SK-N-SH (cell line): ENCODE data around the gene TAB2. TPM values are rescaled to one million over a fixed set of nuclear protein-coding genes. Genes with fewer than 3 reads are reported as not detected.

Source experiments
- CTCF ChIA-PET: fragments of 300-600, 350-600 bp; formaldehyde crosslinking; extraction: SDS; loops from one replicate; lab custom pipeline; 2021; lab: Yijun Ruan, JAX
- POLR2A ChIA-PET: fragments of 350-600 bp; sonication (Branson Sonifier 250); formaldehyde crosslinking; extraction: SDS; loops from one replicate; lab custom pipeline; 2020; ENCODE audit warnings: antibody characterized with exemption, inconsistent platforms; lab: Yijun Ruan, JAX
- DNase-seq: peaks from one replicate; pipeline ENCODE4 v3.0.0; 2012
- H2AFZ ChIP-seq: fragments of 200-600 bp; sonication (generic); 2 replicates; pipeline ENCODE4 v1.8.1; 2016; ENCODE audit warnings: antibody characterized with exemption, mild to moderate bottlenecking, low read depth
- H3F3A ChIP-seq: fragments of 200-600 bp; sonication (generic); replicated peaks from 2 replicates; pipeline ENCODE3; 2016; ENCODE audit warnings: antibody characterized with exemption, mild to moderate bottlenecking; ENCODE audit not compliant: insufficient read depth
- H3K27ac ChIP-seq, 2 experiments: fragments of 200-500 bp in 1 of 2; fragments of 200-600 bp in 1 of 2; sonication (Bioruptor generic) in 1 of 2; sonication (generic), shearing (Covaris generic) in 1 of 2; 2 replicates each; pipeline versions ENCODE4 v1.5.1 to v1.6.1; 2014 to 2016; ENCODE audit warnings: low read depth in 2 of 2, inconsistent platforms in 1 of 2, low read length in 1 of 2, mild to moderate bottlenecking in 1 of 2, mixed read lengths in 1 of 2
- H3K27me3 ChIP-seq: fragments of 200-600 bp; sonication (generic), shearing (Covaris generic); 2 replicates; pipeline ENCODE4 v1.6.1; 2016; ENCODE audit warnings: mixed run types; ENCODE audit not compliant: insufficient read depth
- H3K36me3 ChIP-seq, 2 experiments: fragments of 200-500 bp in 1 of 2; fragments of 200-600 bp in 1 of 2; sonication (Bioruptor generic) in 1 of 2; sonication (generic) in 1 of 2; replicated peaks in 1 of 2; 2 replicates each; pipeline versions ENCODE3 to v1.5.1; 2014 to 2016; ENCODE audit warnings: low read length in 1 of 2, mild to moderate bottlenecking in 1 of 2; ENCODE audit not compliant: insufficient read depth in 2 of 2, control insufficient read depth in 1 of 2
- H3K4me1 ChIP-seq, 2 experiments: fragments of 200-500 bp in 1 of 2; fragments of 200-600 bp in 1 of 2; sonication (Bioruptor generic) in 1 of 2; sonication (generic), shearing (Covaris generic) in 1 of 2; 2 replicates each; pipeline versions ENCODE4 v1.5.1 to v1.6.1; 2014 to 2016; ENCODE audit warnings: low read depth in 1 of 2, low read length in 1 of 2, mixed run types in 1 of 2; ENCODE audit not compliant: insufficient read depth in 2 of 2, control insufficient read depth in 1 of 2
- H3K4me2 ChIP-seq: fragments of 200-600 bp; sonication (generic), shearing (Covaris generic); 2 replicates; pipeline ENCODE4 v1.6.1; 2017; ENCODE audit warnings: mixed run types
- H3K4me3 ChIP-seq, 2 experiments: fragments of 200-500 bp in 1 of 2; fragments of 200-600 bp in 1 of 2; sonication (Bioruptor generic) in 1 of 2; sonication (generic), shearing (Covaris generic) in 1 of 2; 2 replicates each; pipeline versions ENCODE4 v1.5.1 to v1.8.1; 2014 to 2016; ENCODE audit warnings: low read depth in 2 of 2, inconsistent platforms in 1 of 2, low read length in 1 of 2, mild to moderate bottlenecking in 1 of 2, mixed read lengths in 1 of 2, moderate library complexity in 1 of 2
- H3K79me2 ChIP-seq: fragments of 200-600 bp; sonication (generic); 2 replicates; pipeline ENCODE4 v1.8.1; 2017; ENCODE audit warnings: mild to moderate bottlenecking; ENCODE audit not compliant: insufficient read depth
- H3K9ac ChIP-seq: fragments of 200-600 bp; sonication (generic); 2 replicates; pipeline ENCODE4 v1.6.1; 2017; ENCODE audit warnings: mixed run types
- H3K9me2 ChIP-seq: fragments of 200-600 bp; sonication (generic); 2 replicates; pipeline ENCODE4 v1.6.1; 2017; ENCODE audit warnings: mixed run types
- H3K9me3 ChIP-seq: fragments of 200-600 bp; sonication (generic); 2 replicates; pipeline ENCODE4 v1.6.1; 2017; ENCODE audit warnings: mixed run types, mild to moderate bottlenecking, moderate library complexity
- H4K20me1 ChIP-seq: fragments of 200-600 bp; sonication (generic); 2 replicates; pipeline ENCODE4 v1.6.1; 2017; ENCODE audit warnings: mild to moderate bottlenecking, mixed run types; ENCODE audit not compliant: insufficient read depth
- CHD2 ChIP-seq: fragments of 150-350 bp; IDR thresholded peaks from 2 replicates; pipeline ENCODE4 v1.6.1; 2018; ENCODE audit warnings: low read length; ENCODE audit not compliant: partially characterized antibody
- ELF1 ChIP-seq: IDR thresholded peaks from 2 replicates; pipeline ENCODE4 v1.4.0; 2012
- EP300 ChIP-seq, 2 experiments: IDR thresholded peaks; 2 replicates each; pipeline versions ENCODE4 v1.4.0 to v1.6.1; 2012; ENCODE audit warnings: borderline replicate concordance in 1 of 2, low read depth in 1 of 2, low read length in 1 of 2
- FOSL2 ChIP-seq: IDR thresholded peaks from 2 replicates; pipeline ENCODE4 v1.4.0; 2012; ENCODE audit warnings: low read depth, mild to moderate bottlenecking, moderate library complexity, borderline replicate concordance
- GABPA ChIP-seq: IDR thresholded peaks from 2 replicates; pipeline ENCODE4 v1.4.0; 2012; ENCODE audit warnings: low read depth, mild to moderate bottlenecking
- IRF3 ChIP-seq: fragments of 150-350 bp; IDR thresholded peaks from 2 replicates; pipeline ENCODE4 v1.6.1; 2016; ENCODE audit warnings: mild to moderate bottlenecking, low read depth, low read length
- JUND ChIP-seq: IDR thresholded peaks from 2 replicates; pipeline ENCODE4 v1.4.0; 2012
- MEF2A ChIP-seq: IDR thresholded peaks from 2 replicates; pipeline ENCODE4 v1.4.0; 2012; ENCODE audit warnings: low read depth, borderline replicate concordance
- MXI1 ChIP-seq: IDR thresholded peaks from 2 replicates; pipeline ENCODE4 v1.6.1; 2012; ENCODE audit warnings: mild to moderate bottlenecking, low read depth, low read length, improper control_type of control experiment
- NFIC ChIP-seq: IDR thresholded peaks from 2 replicates; pipeline ENCODE4 v1.4.0; 2012; ENCODE audit warnings: borderline replicate concordance
- PBX3 ChIP-seq: IDR thresholded peaks from 2 replicates; pipeline ENCODE4; 2012
- RFX5 ChIP-seq: IDR thresholded peaks from 2 replicates; pipeline ENCODE4 v1.6.1; 2012; ENCODE audit warnings: mild to moderate bottlenecking, improper control_type of control experiment, low read length
- SIN3A ChIP-seq: IDR thresholded peaks from 2 replicates; pipeline ENCODE4 v1.6.1; 2012; ENCODE audit warnings: low read depth, mild to moderate bottlenecking, low read length, moderate library complexity, borderline replicate concordance
- TCF12 ChIP-seq: IDR thresholded peaks from 2 replicates; pipeline ENCODE4 v1.4.0; 2012
- TEAD4 ChIP-seq: IDR thresholded peaks from 2 replicates; pipeline ENCODE4 v1.4.0; 2012; ENCODE audit warnings: mild to moderate bottlenecking, borderline replicate concordance; ENCODE audit not compliant: insufficient read depth
- YY1 ChIP-seq: IDR thresholded peaks from 2 replicates; pipeline ENCODE4 v1.4.0; 2012; ENCODE audit warnings: low read depth, mild to moderate bottlenecking
- WGBS: methylation state at CpG from one replicate; pipeline ENCODE4 v1.1.6; 2017; ENCODE audit warnings: low lambda C conversion rate; 5-methylcytosine and 5-hydroxymethylcytosine counted together
- polyA plus RNA-seq, 3 experiments: library from polyadenylated mRNA; depleted of rRNA; stranded (reverse); fragments of >200 nt; gene quantifications; 2 replicates each; pipeline ENCODE4 v1.2.3, GENCODE V29; 2012

TAB2 gene
- polyA plus RNA-seq, 1 of the 3 experiments (the other 2 are of a cell fraction): 24.4 TPM

- H3K27ac ChIP-seq: peak overlapping the region; percentile 70 to 91
- ChIA-PET POLR2A (no interaction called here), CTCF (interaction anchor here (1.3 to 1.4 kb wide), 2 partner anchors 11 to 15 kb away, joined by 4 to 5 read pairs; no protein-coding TSS in a partner anchor)
- peaks cover 17% of the 10 kb centered on the region for H3F3A ChIP-seq
- no peaks in the 10 kb centered on the region for H3K36me3 ChIP-seq
- H3K9ac ChIP-seq: no peak overlapping the region
- H3K27me3 ChIP-seq: no peaks in the 10 kb centered on the region
- no peaks in the 10 kb centered on the region for H3K9me2 ChIP-seq
- 40% methylated on average over 4 of the region's 4 CpGs for WGBS
- TF ChIP-seq FOSL2 (peak; percentile 64; the same call in 1 of the 2 replicates), JUND (0 out of 2 replicates have a peak, but pooled peaks have one; percentile 28), TCF12 (peak; percentile 46), PBX3 (peak; percentile 75), IRF3 (no peak), EP300 (IDR thresholded peaks at IDR 0.05; ENCODE audit: borderline replicate concordance in 1 of 2, low read depth in 1 of 2, low read length in 1 of 2) (0 out of 4 replicates have a peak, but pooled peaks of 1 of the 2 experiments have one; percentile 18), NFIC (peak; percentile 43; the same call in 1 of the 2 replicates), YY1 (no peak), CHD2 (no peak), SIN3A (no peak), RFX5 (no peak), MEF2A (no peak), GABPA (no peak)
- peaks cover 22 to 37% of the 10 kb centered on the region in 2 experiments for H3K4me1 ChIP-seq
- H3K4me3 ChIP-seq: no peak overlapping the region
- peaks cover 88% of the 10 kb centered on the region for H4K20me1 ChIP-seq
- H3K79me2 ChIP-seq: peaks cover 100% of the 10 kb centered on the region
- H2AFZ ChIP-seq: no peak overlapping the region
- no peaks in the 10 kb centered on the region for H3K9me3 ChIP-seq
- 0 out of 2 replicates have a peak overlapping the region, but pooled peaks have one; percentile 41 for H3K4me2 ChIP-seq
- DNase-seq: no peak
Observed at GRCh38 chr6:149335924-149336608, 18.6 kb downstream of the TAB2 start.

GRCh38 chr6:149336609-149336928 is 19.1 kb downstream of the TAB2 start:
- H2AFZ ChIP-seq: no peak overlapping the region
- POLR2A ChIA-PET: no interaction called here
- no peak overlapping the region for H3K4me3 ChIP-seq
- peaks cover 100% of the 10 kb centered on the region for H3K79me2 ChIP-seq
- no peaks in the 10 kb centered on the region for H3K9me3 ChIP-seq
- H3K9me2 ChIP-seq: no peaks in the 10 kb centered on the region
- peaks cover 22 to 37% of the 10 kb centered on the region in 2 experiments for H3K4me1 ChIP-seq
- TF ChIP-seq MXI1 (peak; percentile 16; the same call in 1 of the 2 replicates), TEAD4 (no peak), ELF1 (no peak)
- TF ChIP-seq, all 33 proteins: peak for 1
- no peak for DNase-seq
- H4K20me1 ChIP-seq: peaks cover 88% of the 10 kb centered on the region
- H3K27ac ChIP-seq: peak overlapping the region; percentile 70 to 91
- CTCF ChIA-PET: interaction anchor here (1.3 to 1.6 kb wide), 3 partner anchors 9 to 15 kb away, joined by 4 to 7 read pairs (median 5); no protein-coding TSS in a partner anchor
- no peak overlapping the region for H3K9ac ChIP-seq
- H3K36me3 ChIP-seq: no peaks in the 10 kb centered on the region
- peaks cover 17% of the 10 kb centered on the region for H3F3A ChIP-seq
- no peaks in the 10 kb centered on the region for H3K27me3 ChIP-seq
- H3K4me2 ChIP-seq: 0 out of 2 replicates have a peak overlapping the region, but pooled peaks have one; percentile 41
